GM12874 (cell line): ENCODE data around the gene PMPCB.

Experiments used
- TF ChIP-seq, protein P1 (sequence below): IDR thresholded peaks from 2 replicates; pipeline ENCODE4 v1.5.1; 2011; ENCODE audit warnings: low read depth, mild to moderate bottlenecking, control low read depth, low read length, moderate library complexity; ENCODE audit not compliant: insufficient read depth

Gene PMPCB

DNA sequence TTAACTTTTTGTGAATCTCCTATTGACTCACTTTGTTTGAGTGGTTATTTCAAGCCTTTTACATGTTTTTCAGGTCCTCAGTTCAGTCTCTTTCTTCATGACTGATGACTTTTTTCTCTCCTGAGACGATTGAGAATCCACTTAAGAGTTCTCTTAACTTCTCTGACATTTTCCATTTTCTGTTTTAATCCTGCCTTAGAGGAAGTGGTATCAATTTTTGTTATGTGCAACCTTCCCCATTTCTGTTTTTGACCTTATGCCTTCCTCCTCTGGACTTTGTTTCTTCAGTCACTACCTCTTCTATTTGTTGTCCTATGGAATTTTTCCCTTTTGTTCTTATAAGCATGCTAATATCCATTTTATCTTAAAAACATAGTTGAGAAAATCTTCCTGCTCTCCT, 52.6 kb downstream of the PMPCB start:
- TF ChIP-seq, protein P1, sequence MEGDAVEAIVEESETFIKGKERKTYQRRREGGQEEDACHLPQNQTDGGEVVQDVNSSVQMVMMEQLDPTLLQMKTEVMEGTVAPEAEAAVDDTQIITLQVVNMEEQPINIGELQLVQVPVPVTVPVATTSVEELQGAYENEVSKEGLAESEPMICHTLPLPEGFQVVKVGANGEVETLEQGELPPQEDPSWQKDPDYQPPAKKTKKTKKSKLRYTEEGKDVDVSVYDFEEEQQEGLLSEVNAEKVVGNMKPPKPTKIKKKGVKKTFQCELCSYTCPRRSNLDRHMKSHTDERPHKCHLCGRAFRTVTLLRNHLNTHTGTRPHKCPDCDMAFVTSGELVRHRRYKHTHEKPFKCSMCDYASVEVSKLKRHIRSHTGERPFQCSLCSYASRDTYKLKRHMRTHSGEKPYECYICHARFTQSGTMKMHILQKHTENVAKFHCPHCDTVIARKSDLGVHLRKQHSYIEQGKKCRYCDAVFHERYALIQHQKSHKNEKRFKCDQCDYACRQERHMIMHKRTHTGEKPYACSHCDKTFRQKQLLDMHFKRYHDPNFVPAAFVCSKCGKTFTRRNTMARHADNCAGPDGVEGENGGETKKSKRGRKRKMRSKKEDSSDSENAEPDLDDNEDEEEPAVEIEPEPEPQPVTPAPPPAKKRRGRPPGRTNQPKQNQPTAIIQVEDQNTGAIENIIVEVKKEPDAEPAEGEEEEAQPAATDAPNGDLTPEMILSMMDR, result no peak
